ENCODE data around the gene KRTAP5-8. TPM values are rescaled to one million over a fixed set of nuclear protein-coding genes. Genes with fewer than 3 reads are reported as not detected.

The KRTAP5-8 gene
- total RNA-seq, 1 donor from 2014 or later, result not detected

DNA sequence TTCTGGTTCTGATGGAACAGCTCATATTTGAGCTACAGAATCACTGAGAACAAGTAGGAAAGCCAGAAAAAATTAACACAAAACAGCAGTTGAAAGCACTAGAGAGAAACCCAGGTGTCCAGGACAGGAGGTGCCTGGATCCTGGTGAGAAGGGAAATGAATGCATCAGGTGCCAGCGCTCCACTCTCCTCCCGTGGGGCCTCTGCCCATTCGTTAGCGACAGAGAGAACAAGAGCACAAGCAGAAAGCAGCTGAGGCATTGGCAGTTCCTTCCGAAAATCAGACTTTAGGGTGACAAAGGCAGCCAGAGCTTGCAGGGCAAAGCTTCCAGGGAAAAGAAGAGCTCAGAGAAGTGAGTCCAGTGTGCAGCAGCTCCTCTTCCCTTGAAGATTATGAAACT is 30.7 kb upstream of the KRTAP5-8 start:
- no peak overlapping the region for H3K9ac ChIP-seq
- Mint-ChIP-seq H3K27me3 (ENCODE audit: insufficient read depth, low read depth) (peaks cover 5% of the 10 kb centered on the region), H3K4me3 (no peak overlapping the region), H3K27ac (no peak overlapping the region), H3K36me3 (peaks cover 8% of the 10 kb centered on the region), H3K9me3 (peaks cover 34% of the 10 kb centered on the region), H3K4me1 (peaks cover 19% of the 10 kb centered on the region)
- H2AFZ ChIP-seq (replicated peaks), result no peak overlapping the region
- no peaks in the 10 kb centered on the region for H4K20me1 ChIP-seq (ENCODE audit: low read depth)
- DNase-seq (ENCODE audit: low spot score), result no peak
- no peak overlapping the region for H3K4me2 ChIP-seq
- no peak for TF ChIP-seq EZH2phosphoT487 (IDR thresholded peaks at IDR 0.05)
- TF ChIP-seq EZH2 (IDR thresholded peaks at IDR 0.05), result no peak
- TF ChIP-seq CTCF (IDR thresholded peaks at IDR 0.05), result no peak
- H3K79me2 ChIP-seq (ENCODE audit: low read depth), result no peaks in the 10 kb centered on the region
- H3K4me3 ChIP-seq, result no peak overlapping the region
- no peaks in the 10 kb centered on the region for H3K27me3 ChIP-seq
- H3K4me1 ChIP-seq, result peaks cover 15% of the 10 kb centered on the region
- H3K27ac ChIP-seq, result no peak overlapping the region
- peaks cover 6% of the 10 kb centered on the region for H3K9me3 ChIP-seq (ENCODE audit: low read depth)
- peaks cover 4% of the 10 kb centered on the region for H3F3A ChIP-seq (ENCODE audit: low read depth)
- no peaks in the 10 kb centered on the region for H3K36me3 ChIP-seq

DNA sequence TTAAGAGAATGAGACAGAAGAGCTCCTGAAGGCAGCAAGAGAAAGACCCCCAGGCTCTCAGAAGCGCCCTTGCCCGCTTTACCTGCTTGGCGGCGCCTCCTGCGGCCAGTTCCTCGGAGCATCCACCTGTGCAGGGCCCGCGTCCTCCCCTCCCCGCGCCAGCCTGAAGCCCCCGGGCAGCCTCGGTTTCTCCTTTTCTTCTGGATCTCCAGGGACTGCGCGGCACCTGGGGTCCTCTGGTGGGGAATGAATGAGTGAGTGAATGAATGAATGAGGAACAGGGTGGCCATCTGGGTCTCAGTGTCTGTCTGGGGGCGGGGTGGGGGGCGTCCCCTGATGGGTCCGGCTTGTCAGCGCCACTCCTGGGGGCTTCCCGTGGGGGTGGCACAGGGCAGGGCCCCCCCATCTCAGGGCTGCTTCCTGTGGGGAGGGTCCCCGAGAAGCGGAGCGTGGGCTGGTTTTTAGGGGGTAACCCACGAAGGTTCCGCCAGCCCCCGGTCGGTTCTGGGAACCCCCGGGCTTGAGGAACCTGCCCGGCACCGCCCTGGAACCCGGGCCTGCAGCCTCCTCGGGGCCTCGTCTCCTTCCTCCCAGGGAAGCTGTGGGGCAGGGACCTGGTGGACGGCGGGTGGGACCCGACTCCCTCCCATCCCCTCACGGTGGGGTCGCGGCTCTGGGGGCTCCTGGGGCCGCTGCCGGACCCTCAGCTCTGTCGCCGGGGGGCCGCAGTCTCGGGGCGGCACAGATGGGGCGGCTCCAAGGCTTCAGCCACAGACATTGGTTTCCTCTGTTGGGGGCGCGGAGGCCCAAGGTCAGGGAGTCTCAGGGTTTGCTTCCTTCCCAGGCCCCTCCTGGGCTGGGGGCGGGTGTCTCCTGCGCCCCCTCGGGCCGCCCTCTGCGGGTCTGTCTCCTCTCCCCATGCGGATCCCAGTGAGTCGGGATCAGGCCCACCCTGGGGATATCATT is 19.0 kb upstream of the KRTAP5-8 start:
- Mint-ChIP-seq H3K36me3 (no peaks in the 10 kb centered on the region), H3K9me3 (peaks cover 2% of the 10 kb centered on the region), H3K27ac (no peak overlapping the region), H3K4me1 (peaks cover 7% of the 10 kb centered on the region), H3K4me3 (no peak overlapping the region), H3K27me3 (ENCODE audit: insufficient read depth, low read depth) (no peaks in the 10 kb centered on the region)
- no peak for DNase-seq (ENCODE audit: low spot score)
- no peaks in the 10 kb centered on the region for H3K9me3 ChIP-seq (ENCODE audit: low read depth)
- H3K4me3 ChIP-seq, result no peak overlapping the region
- no peaks in the 10 kb centered on the region for H3F3A ChIP-seq (ENCODE audit: low read depth)
- H3K36me3 ChIP-seq, result no peaks in the 10 kb centered on the region
- no peaks in the 10 kb centered on the region for H3K27me3 ChIP-seq
- H3K4me2 ChIP-seq, result no peak overlapping the region
- H3K9ac ChIP-seq, result no peak overlapping the region
- TF ChIP-seq EZH2 (IDR thresholded peaks at IDR 0.05) (no peak), EZH2phosphoT487 (IDR thresholded peaks at IDR 0.05) (no peak), CTCF (IDR thresholded peaks at IDR 0.05) (no peak)
- no peaks in the 10 kb centered on the region for H3K4me1 ChIP-seq
- no peaks in the 10 kb centered on the region for H3K79me2 ChIP-seq (ENCODE audit: low read depth)
- H4K20me1 ChIP-seq (ENCODE audit: low read depth), result no peaks in the 10 kb centered on the region
- no peak overlapping the region for H2AFZ ChIP-seq (replicated peaks)
- H3K27ac ChIP-seq, result no peak overlapping the region

- no peak overlapping the region for H3K4me3 Mint-ChIP-seq
- peaks cover 2% of the 10 kb centered on the region for H3K9me3 Mint-ChIP-seq
- no peak for TF ChIP-seq CTCF (IDR thresholded peaks at IDR 0.05)
- TF ChIP-seq EZH2phosphoT487 (IDR thresholded peaks at IDR 0.05), result no peak
- Histone ChIP-seq H3K4me2 (no peak overlapping the region), H3K9ac (no peak overlapping the region), H3K27ac (no peak overlapping the region), H3F3A (ENCODE audit: low read depth) (no peaks in the 10 kb centered on the region), H3K36me3 (no peaks in the 10 kb centered on the region), H3K4me3 (no peak overlapping the region), H3K4me1 (no peaks in the 10 kb centered on the region), H3K9me3 (ENCODE audit: low read depth) (no peaks in the 10 kb centered on the region), H4K20me1 (ENCODE audit: low read depth) (no peaks in the 10 kb centered on the region), H3K27me3 (no peaks in the 10 kb centered on the region), H2AFZ (replicated peaks) (no peak overlapping the region), H3K79me2 (ENCODE audit: low read depth) (no peaks in the 10 kb centered on the region)
- no peak for DNase-seq (ENCODE audit: low spot score)
- H3K27ac Mint-ChIP-seq, result peak overlapping the region; percentile 26
- H3K36me3 Mint-ChIP-seq, result no peaks in the 10 kb centered on the region
- H3K27me3 Mint-ChIP-seq (ENCODE audit: insufficient read depth, low read depth), result no peaks in the 10 kb centered on the region
- H3K4me1 Mint-ChIP-seq, result peaks cover 7% of the 10 kb centered on the region
These were observed 18.3 kb upstream of the KRTAP5-8 start for GRCh38 chr11:71519546-71519945.
